ENCODE results near the gene NF1.

NF1 gene

DNA sequence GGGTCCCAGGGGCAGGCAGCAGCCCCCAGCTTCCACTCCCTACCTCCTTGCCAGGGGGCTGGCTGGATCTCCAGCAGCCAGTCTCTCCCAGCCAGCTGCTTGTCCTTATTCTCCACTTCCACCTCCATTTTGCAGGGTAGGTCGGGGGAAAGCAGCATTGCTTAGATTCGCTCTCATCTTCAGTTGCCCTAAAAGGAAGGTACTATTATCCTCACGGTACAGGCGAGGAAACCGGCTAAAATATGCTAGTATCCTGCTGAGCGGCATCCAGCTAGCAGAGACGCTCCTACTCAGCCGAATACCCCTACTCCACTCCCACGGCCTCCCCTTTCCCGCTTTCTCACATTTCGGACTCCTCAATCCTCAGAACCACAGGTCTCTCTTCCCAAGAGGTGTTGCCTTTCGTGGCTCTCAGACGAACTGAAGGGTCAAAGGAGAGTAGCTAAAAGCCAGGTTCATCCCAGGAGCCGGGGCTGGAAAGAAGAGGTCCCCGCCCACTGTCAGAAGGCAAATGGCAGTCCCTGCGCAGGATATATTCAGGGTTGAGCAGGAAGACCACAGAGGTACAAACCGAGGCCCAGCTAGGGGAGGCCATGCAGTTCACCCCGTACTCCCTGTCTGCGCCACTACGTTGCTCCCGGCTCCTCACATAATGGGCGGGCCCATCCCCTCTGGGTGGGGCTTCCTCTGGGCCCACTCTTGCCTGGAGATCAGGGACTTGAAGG, 295.0 kb downstream of the NF1 start:
- no peak for DNase-seq

DNA sequence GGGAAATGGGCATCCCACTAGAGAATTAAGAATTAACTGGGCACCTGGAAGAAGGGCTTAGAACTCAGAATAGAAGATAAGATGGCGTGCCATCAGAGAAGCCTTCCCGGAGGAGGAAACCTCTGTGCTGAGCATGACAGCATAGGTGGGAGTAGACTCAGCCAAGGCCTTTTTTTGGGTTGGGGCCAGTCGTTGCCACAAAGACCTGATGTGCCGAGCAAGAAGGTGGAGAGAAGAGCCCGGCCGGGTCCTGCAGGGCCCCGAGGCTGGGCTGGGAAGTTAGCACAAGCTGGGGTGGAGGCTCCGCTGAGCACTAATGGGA, 295.6 kb downstream of the NF1 start:
- no peak for DNase-seq

DNA sequence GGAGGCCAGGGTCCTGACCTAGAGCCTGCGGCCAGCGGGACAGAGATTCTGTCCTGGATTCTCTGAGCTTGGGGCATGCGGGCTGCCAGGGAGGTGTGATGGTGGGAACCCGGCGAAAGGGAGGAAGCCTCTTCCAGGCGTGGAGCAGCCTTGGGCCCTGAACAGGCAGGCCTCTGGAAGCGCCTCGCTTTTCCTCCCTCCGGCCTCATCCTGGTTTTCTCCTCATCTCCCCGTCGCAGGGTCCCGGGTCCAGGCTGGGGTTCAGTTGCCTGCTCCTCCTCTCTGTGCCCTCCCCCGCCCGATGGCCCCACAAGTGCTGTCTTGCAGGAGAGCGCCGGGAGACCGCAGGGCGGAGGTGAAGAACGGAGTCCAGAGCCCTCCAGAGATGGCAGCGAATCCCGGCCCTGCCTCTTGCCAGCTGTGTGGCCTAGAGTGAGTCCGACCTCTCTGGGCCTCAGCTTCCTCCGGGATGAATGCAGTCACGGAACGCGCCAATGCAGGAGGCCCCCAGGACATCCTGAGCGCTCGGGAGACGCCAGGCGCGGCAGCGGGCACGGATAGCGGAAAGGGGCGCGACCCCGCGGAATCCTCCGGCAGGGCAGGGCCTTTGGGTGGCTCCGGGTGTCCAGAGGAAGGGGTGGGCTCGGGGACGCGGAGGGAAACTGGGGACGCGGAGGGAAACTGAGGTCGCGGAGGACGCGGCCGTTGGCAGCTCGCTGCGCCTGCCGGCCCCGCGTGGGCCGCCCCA, 296.1 kb downstream of the NF1 start:
- DNase-seq, result peak; percentile 39

DNA sequence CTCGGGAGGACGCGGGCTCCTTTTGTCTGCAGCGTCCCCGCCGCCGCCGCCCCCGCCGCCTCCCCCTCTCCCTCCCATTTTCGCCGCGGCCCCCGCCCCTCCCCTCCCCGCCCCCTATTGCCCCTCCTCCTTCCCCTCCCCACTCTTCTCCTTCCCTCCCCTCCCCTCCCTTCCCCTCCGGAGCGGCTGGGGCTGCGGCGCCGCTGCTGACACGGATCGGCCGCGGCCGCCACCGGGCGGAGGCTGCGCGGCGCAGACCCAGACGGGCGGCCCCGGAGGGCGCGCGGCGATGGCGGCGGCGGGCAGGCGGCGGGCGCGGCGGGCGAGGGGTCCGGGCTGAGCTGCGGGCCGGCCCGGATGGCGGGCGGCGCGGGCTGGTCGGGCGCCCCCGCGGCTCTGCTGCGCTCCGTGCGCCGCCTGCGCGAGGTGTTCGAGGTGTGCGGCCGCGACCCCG, 296.7 kb downstream of the NF1 start, which contains the start of gene RAB11FIP4:
RAB11FIP4 (plus strand) TSS at position 180 of the 454 bp plus-strand sequence; CDS start at position 358, 178 bp downstream.
- no peak for DNase-seq

DNA sequence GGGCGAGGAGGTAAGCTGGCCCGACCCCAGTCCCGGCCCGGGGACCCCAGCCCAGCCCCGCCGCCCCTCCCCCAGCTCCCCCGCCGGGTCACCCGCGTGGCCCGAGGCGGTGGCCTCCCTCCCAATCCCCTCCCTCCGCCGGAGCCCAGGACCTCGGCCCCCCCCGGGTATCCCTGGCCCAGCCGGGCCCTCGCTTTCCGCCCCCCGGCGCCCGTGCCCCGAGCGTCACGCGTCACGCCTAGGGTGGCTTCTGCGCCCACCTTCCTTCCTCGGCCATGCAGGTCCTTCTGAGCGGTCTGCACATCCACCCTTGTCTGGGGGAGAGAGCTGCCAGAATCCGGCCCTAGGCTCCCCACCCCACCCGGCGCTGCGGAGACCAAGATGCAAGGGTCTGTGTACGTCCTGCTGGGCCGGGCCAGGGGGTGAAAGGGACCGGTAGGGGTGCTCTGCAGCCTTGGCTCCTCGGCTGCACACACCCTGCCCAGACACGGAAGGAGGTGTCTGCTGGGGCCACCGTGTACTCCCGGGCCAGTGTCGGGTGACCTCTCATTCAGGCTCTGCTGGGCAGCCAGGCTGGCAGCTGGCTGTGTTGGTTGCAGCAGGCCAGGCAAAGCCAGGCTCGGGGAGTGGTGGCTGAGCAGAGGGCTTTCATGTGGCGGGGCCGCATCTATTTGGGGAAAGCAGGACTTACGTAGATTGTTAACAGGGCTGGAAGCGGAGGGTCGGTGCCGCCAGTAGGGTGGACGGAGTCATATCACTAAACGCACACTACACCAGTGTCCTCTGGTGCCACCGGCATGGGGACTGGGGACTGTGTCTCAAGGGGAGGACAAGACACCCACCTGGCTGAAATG, 297.5 kb downstream of the NF1 start:
- DNase-seq, result no peak

DNA sequence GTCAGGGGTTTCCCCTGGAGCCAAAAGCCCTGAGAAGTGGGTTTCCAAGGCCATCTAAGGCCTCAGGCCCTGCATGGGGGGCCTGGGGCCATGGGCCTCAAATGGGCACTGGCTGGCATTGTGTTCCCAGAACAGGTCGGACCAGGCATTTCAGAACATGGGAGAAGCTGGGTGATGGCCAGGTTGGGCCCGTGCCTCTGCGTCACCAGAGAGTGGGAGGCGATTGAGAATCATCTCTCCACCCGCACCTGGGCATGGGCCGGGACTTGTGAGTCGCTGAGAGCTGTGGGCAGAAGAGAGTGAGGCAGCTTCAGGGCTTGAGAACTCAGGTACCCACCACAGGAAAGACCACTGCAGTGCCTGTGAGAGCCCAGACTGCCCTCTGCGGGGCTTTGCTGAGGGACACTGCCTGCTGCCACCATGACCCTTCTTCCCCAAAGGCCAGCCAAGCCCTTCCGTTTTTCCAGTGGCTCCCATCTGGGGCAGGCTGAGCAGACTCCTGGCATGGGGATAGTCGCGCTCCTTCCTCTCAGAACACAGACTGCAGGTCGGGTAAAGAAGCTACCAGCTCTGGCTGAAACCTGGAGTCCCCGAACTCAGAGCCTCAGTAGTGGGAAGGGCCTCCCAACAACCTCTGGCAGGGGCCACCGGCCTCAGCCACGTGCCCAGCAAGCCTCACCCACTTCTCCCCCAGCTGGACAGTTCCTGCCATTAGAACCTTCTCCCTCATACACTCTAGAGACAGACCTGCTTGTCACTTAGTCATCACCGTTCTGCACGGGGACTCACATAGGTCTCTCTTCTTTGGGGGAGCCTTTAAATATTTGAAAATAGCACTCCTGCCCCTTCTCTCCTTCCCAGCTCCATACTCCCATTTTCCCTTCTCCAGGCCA, 298.3 kb downstream of the NF1 start:
- DNase-seq, result no peak

DNA sequence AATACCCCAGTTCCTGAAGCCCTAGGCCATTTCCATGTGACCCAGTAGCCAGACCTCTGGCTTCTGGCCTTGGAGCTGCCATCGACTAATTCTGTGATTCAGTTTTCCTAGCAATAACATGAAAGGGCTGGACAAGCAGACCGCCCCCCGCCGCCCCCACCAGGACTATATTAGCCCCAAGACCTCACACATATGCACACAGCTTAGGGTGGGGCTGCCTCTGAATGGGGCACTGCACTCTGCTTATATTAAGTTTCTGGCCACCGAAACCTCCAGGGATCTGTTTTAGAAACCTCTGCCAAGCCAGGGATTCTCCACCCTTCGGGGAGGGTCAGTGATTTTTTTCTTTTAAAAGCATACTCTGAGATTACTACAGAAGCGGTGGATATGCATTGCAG, 299.0 kb downstream of the NF1 start:
- no peak for DNase-seq

DNA sequence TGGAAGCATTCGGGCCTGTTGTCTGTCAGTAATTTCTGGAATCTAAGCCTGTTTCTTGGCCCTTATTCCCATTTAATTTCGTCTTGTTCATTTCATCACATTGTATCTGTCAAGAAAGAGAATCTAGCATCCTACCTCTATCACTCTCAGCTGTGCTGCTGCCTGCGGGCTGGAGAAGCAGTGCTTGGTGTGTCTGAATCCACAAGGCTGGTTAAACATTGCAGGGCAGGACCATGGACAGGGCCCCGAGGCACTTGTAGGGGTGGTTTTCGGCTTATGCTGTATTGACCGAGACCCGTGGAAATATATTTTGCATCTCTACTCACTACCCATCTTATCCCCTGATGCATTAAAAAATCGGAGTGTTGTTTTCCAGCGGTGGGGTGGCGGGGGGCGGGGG, 299.8 kb downstream of the NF1 start:
- no peak for DNase-seq

DNA sequence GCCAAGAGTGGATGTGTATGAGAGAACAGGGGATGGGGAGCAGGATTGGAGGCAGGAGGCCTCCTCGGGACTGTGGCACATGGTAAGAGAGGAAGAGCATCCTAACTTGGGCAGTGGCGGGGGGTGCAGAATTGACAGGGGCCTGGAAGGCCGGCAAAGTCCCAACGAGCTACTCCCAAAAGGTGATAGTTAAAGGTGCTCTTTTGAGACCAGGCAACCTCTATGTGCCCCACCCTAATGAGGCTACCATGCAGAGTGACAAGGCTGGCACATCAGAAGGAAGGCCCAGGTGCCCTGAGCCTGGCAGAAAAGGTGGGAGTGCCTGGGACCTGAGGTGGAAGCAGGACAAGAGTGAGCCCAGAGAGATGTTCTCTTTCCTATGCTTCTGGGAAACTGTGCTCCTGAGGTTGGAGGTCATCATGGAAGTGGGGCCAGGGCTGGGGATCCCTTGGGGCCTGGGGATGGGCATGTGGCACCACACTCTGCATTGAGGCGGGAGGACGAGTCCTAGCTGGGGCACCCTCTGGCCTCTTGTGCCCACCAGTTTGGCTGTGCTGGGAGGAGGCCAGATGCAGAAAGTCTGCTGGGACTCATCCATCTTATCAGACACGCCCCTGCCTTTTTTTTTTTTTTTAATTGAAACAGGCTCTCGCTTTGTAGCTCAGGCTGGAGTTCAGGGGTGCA, 302.6 kb downstream of the NF1 start:
- DNase-seq, result no peak

DNA sequence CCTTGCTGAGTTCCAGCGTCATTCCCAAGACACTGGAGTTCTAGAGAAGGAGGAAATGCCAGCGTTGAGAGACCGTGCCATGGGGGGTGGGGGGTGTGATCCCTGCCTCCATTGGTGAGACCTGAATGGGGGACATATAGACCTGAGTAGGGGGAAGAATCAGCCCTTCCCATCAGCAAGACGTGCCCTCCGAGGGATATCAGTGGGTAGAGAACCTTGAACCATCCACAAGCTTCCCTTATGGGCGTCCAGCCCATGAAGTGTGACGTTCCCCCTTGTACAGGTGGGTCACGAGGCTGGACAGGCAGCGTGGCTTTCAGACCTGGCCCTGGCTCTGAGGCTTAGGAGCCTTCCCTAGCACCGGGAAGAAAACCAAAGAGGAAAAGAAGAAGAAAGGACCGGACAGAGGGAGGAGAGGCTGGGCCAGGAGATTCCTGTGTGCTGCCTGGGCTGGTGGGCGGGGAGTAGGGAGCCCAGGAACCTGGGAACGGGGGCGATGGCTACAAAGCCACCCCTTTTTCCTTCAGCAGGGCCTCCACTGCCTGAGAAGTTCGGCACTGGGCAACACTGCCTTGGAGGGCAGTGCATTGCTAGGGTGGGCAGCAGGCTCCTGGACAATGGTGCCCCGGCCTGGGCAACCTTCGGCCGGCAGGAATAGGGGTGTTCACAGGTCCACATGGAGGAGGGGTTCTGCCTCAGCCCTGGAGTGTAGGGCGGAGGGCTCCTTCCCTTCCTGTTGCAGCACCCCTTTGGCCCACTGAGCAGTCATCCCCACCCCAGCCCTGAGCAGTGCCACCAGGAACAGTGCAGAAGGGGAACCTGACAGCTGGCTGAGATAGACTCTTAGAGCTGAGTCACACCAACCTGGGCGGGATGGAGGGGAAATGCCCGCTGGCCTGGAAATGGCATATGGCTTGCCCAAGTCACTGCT, 303.9 kb downstream of the NF1 start:
- peak; percentile 53 for DNase-seq

DNA sequence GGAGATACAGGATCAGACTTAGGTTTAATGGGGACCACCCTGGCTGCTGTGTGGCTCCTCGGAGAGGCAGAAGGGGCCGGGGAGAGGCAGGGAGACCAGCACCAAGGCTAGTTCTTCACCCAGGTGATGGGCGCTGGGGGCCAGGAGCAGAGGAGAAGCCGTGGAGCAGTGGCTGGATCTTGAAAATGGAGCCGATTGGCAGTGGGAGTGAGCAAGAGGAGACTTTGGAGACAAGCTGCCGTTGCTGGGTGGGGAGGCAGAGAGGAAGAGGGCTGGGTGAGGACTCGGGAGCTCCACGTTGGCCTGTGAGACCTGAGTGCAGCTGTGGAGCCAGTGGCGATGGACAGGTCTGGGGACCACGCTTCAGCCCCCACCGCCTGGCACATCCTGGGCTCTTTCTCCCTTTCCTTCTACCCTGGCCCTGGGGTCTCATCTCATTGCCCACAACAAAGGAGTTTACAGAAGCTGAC, 305.7 kb downstream of the NF1 start:
- no peak for DNase-seq

DNA sequence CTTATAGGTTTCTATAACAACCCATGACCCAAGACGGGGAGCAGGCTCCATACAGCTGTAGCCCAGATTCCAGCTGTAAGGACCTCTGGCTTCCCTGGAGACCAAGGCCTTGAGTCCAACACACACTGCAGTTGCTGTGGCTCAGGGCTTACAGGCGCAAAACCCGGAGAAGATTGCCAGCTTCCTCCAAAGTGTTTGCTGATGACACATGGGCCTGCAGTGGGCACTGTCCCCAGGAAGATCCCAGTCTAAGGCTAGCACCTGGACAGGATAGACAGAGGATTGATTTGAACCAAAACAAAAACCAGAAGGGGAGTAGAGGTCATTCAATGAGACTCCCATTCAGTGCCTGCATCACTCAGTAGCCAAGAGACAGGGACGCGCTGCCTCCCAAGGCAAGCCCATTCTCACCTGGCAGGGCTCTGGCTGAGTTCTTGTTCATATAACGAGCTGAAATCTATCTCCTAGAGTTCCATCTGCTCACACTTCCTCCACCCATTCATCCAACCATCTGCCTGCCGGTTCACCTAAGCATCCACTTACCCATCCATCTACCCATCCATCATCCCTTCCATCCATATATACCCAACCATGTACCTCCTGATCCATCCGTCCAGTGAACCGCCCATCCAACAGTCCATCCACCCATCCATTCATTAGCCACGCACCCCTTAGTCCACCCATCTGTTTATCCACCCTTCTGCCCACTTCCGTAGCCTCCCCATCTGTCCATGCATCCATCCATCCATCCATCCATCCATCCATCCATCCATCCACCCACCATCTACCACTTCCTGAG, 306.9 kb downstream of the NF1 start:
- DNase-seq, result peak; percentile 49

DNA sequence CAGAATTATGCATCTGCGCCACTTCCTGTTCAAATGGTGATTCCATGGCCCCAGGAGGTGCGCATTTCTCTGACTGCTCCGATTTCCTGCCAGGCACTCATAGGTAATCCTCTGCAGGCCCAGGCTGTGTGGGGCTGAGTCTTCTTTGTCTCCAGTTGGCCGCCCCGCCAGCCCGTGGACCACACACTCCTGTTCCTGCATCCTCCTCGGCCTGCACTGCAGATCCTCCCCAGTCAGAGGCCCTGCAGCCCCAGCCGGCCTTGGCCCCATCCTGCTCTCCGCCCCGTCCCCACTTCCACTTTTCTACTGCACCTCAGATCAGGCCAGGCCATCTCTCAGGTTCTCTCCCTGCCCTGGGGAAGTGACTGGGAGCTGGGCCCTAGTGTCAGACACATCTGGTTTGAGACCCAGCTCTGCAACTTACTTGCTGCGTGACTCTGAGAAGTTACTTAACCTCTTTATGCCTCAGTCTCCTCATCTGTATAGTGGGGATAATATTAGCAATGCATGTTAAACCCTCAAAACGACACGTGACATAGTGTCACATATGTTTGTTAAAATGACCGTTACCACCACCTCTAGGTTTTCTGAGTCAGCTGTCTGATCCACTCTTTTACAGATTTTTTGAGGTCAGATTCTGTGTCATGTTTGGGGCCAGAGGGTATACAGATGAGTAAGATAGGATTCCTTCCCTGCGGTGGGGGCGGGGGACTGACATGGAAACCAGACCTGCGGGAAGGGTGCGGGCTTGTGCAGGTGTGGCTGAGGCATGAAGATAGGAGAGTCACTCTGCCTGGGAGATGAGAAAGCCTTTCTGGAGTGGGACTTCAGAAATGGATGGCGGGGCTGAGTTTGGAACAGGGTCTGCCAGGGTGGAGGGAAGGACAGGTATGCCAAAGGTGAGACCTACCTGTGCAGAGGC, 309.5 kb downstream of the NF1 start:
- no peak for DNase-seq

DNA sequence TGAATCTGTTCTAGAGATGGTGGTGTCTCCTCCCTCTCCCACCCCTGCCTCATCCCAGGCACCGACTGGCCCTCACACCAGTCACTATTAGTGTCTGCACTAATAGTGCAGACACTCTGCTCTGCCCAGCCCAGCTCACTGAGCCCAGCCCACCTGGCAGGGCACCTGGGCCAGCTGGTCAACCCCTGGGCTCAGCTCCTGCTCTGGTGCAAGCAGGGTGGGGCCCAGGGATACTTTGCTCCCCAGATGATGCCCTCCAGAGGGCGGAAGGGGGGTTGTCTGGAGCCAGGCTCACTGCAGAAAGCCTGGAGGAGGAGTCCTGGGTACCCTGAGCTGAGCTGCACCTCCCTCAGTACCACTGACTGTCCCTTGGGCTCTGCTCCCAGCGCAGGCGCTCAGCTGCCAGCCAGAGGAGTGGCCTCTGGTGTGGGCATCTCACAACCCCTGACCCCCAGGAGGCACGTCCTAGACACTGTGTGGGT, 311.2 kb downstream of the NF1 start:
- DNase-seq, result no peak

DNA sequence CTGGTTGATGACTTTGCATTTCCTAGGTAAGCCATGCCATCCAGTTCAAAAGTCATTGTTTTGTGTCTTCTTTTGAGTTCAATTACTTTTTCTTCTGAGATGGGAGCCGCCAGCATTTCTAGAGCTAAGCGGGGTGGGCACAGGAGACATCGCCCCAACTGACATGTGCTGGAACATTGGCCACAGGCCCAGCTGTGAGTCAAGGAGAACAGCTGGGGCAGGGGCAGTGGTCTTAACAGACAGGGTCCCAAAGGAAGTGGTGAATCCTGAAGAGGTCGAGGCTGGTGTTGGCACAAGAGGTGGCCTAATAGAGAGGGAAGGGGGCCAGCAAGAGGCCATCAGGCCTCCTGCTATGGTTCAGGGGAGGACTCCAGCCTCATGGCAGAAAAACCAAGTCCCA, 313.8 kb downstream of the NF1 start:
- no peak for DNase-seq

DNA sequence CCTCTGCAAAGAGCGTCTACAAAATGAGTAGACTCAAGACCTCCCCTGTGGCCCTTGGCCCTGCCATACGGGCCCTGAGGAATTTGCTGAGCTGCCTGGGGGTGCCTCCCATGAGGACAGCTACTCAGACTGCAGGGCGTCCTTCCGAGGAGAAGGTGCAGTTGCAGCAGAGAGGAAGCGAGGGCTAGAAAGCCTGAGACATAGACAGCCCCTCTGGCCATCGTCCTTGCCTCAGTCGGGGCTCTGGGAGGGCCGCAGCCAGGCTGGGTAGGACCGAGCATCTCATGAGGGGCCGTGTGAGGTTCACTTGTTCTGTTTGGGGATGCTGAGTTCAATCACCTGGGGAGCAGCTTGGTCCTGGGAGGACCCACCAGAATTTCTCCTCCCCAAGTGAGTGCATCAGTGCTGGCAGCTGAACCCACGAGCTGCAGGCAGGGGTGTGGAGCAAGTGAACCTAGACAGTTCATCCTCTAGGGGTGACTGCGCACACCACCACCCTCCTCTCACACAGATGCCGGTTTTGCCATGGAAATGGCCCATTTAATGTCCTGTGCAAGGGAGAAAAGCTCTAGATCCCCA, 317.0 kb downstream of the NF1 start:
- DNase-seq, result no peak

DNA sequence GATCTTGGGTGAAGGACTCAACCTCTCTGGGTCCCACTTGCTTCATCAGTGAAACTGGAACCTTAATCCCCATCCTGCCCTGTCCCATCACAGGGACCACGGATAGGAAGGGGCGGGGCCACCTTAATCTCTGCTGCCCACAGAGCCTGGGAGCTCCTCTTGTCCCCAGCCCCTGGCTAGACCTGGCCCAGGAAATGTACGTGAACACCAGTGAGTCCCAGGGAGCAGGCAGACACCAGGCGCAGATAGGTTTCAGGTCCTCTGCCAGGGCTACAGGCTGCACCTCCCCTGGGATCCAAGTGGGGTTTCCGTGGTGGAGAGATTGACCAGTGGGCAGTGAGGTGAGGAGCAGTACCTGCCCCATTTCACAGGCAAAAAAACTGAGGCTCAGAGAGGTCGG, 317.7 kb downstream of the NF1 start:
- DNase-seq, result no peak
